SK-N-SH (cell line): ENCODE data around the gene TOR1A.

Experiments used
- CTCF ChIP-seq: fragments of 200-600 bp; sonication (generic); IDR thresholded peaks from 2 replicates; pipeline ENCODE4 v1.6.1; 2017; ENCODE audit warnings: antibody characterized with exemption, mild to moderate bottlenecking, moderate library complexity
- EP300 ChIP-seq, 2 experiments: IDR thresholded peaks; 2 replicates each; pipeline versions ENCODE4 v1.4.0 to v1.6.1; 2012; ENCODE audit warnings: borderline replicate concordance in 1 of 2, low read depth in 1 of 2, low read length in 1 of 2
- FOSL2 ChIP-seq: IDR thresholded peaks from 2 replicates; pipeline ENCODE4 v1.4.0; 2012; ENCODE audit warnings: low read depth, mild to moderate bottlenecking, moderate library complexity, borderline replicate concordance
- FOXJ3 ChIP-seq: sonication (generic); formaldehyde crosslinking; IDR thresholded peaks from 2 replicates; pipeline ENCODE4 v1.5.1; 2020; ENCODE audit warnings: mild to moderate bottlenecking, missing genetic modification reagents
- FOXM1 ChIP-seq: IDR thresholded peaks from 2 replicates; pipeline ENCODE4 v1.4.0; 2012; ENCODE audit warnings: low read depth, mild to moderate bottlenecking
- GABPA ChIP-seq: IDR thresholded peaks from 2 replicates; pipeline ENCODE4 v1.4.0; 2012; ENCODE audit warnings: low read depth, mild to moderate bottlenecking
- JUND ChIP-seq: IDR thresholded peaks from 2 replicates; pipeline ENCODE4 v1.4.0; 2012
- MAX ChIP-seq: IDR thresholded peaks from 2 replicates; pipeline ENCODE4 v1.4.0; 2012; ENCODE audit warnings: low read depth
- NFIC ChIP-seq: IDR thresholded peaks from 2 replicates; pipeline ENCODE4 v1.4.0; 2012; ENCODE audit warnings: borderline replicate concordance
- RAD21 ChIP-seq: IDR thresholded peaks from 2 replicates; pipeline ENCODE4 v1.6.1; 2012; ENCODE audit warnings: mild to moderate bottlenecking, low read length
- RCOR1 ChIP-seq: fragments of 150-350 bp; IDR thresholded peaks from 2 replicates; pipeline ENCODE4 v1.6.1; 2017; ENCODE audit warnings: antibody characterized with exemption, low read length
- SIN3A ChIP-seq: IDR thresholded peaks from 2 replicates; pipeline ENCODE4 v1.6.1; 2012; ENCODE audit warnings: low read depth, mild to moderate bottlenecking, low read length, moderate library complexity, borderline replicate concordance
- YY1 ChIP-seq: IDR thresholded peaks from 2 replicates; pipeline ENCODE4 v1.4.0; 2012; ENCODE audit warnings: low read depth, mild to moderate bottlenecking

DNA sequence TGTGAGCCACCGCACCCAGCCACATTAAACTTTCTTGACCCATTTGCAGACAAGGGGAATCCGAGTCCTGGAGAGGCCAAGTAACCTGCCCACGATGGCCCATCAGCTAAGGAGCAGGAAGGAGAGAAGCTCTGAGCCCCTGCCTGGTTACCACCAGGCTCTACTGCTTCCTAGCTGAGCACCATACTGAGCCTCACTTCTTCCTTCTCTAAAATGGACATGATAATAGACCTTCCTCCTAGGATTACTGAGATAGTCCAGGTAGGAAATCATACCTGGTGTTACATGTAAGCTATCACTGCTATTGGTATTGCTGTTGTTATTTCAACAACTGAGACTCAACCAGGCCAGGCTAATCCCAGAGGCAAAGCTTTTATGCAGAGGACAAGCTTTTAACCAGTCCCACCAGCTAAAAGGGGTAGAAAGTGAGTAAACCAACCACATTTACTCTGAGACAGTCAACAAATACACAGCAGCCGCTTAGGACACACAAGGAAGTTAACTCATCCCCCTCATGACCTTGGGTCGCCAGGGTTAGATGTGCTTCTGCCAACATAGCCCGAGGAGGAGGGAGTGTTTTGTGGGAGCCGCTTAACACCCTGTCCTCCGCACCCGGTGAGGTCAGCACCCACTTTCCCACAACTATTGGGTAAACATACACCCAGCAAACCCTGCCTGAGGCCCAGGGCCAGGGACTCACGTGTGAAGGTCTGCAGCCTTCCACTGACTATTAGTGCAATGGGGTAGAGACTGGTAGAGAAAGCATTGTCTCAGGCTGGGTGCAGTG lies 50.5 kb downstream of the TOR1A start:
- TF ChIP-seq NFIC (no peak), CTCF (no peak), YY1 (no peak), MAX (no peak), FOXM1 (no peak), RAD21 (no peak), EP300 (IDR thresholded peaks at IDR 0.05; ENCODE audit: borderline replicate concordance in 1 of 2, low read depth in 1 of 2, low read length in 1 of 2) (no peak), RCOR1 (no peak), GABPA (no peak), SIN3A (no peak), FOSL2 (no peak), FOXJ3 (no peak), JUND (no peak)
